GM18907 (cell line): ENCODE measurements around the gene HDAC7.
"Not testable (repeated sequence)": the region's sequence is repeated elsewhere in the genome, so short reads cannot be mapped to it uniquely, and the experiment has no call there.

Experiments used
- ATAC-seq: cut with Tn5 transposase; IDR thresholded peaks from one replicate; pipeline ENCODE4 v1.9.1; 2021; ENCODE audit warnings: mild to moderate bottlenecking, moderate library complexity; ENCODE audit not compliant: unreplicated experiment

The HDAC7 gene

GRCh38 chr12:47850153-47851084, 30.7 kb upstream of the HDAC7 start:
- ATAC-seq: no peak

DNA sequence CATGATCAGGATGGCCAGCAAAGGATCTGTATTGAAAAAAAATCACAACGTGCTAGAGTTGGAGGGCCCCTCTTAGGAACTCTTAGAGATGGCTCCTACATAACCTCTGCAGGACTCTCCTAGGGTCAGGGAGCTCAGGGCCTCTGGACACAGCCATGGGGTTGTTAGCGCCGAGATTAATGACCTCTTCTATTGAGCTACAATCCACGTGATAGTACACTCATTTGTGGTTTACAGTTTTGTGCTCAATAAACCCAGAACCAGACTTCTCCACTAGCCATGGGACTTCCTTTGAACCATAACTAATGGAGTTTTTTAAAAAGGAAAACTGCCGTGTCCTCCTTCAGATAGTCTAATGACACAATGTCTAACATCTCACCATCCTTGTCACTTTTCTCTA, 29.6 kb upstream of the HDAC7 start:
- no peak for ATAC-seq

- ATAC-seq: no peak
Measured at GRCh38 chr12:47848853-47849252, 29.1 kb upstream of the HDAC7 start.

- no peak for ATAC-seq
Measured at GRCh38 chr12:47846294-47846996, 26.7 kb upstream of the HDAC7 start.

DNA sequence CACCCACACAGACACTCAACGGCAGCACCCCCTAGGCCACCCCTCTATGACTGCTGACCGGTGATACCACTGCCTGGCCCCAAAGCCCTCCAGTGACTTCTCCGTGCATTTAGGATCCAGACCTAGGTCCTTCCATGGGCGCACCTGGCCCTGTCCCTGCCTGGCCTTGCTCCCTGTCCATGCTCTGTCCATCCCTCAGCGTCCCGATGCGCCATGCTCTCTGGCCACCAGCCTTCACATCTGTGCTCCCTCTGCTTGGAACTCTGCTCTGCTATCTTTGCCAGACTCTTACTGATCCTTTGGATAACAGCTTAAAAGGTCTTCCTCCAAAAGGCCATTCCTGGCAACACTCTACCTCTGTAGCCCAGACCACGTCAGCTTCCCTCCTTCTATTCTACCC, 25.4 kb upstream of the HDAC7 start:
- ATAC-seq: no peak

DNA sequence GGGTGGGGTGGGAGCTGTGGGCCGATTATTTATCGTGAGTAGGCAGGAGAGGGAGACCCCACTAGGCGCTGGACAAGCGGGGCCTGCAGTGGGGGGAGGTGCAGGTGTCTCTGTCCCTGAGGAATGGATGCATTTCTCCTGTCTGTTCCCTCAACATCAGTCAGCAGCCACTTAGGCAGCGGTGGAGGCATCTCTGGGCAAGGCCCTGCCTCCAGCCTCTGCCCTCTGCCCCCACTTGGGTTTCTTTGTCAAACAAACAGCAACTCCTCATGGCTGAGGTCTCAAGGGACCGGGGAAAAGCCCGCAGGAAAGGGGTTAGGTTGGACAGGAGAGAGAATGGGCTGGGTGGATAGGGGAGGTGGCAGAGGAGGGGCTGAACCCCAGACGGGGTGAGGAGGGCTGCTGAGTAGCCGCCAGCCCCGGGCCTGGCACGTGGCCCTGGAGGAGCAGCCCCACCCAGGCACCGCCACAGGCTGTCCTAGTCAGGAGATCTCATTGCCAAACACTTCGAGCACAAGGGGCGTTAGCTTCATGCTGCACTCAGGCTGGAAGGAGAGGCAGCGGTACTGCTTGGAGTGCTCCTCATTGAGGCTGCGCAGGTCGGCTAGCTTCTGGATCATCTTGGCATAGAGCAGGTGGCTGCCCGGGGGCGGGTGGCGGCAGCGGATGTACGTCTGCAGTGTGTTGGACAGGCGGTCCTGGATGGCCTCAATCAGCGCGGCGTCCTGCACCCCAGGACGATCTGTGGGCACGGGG, 24.7 kb upstream of the HDAC7 start:
- ATAC-seq: no peak

DNA sequence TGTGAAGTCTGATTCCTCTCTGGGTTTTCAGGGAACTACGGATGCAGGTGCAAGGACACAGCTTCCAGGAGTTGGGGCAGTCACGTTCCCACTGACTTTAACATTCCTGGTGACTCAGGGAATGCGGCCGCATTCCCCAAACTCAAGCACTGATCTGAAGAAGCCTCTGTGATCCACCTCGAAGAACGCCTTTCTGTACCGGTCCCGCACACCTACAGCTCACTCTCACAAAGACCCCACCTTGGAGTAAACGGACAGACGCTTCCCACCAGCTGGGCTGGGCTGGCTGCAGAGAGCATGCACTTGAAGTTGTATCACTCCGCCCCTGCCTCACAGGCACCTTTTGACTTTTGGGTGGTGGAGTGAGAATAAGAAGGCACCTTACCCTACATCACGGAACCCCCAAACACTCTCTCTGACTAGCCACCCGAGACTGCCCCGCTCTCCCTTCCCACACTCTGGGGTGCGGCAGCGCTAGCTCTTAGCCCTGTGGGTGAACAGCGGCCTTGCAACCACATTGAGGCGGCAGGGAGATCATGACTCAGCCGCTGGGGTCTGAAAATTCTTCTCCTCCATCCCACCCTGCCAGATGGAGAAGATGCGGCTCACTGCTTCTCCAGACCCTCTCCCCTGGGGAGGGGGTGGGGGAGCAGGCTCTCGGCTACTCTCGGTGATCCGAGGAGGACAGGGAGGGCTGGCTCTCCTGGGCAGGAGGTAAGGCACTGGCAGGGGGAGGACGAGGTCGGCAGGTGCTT, 23.7 kb upstream of the HDAC7 start:
- no peak for ATAC-seq

DNA sequence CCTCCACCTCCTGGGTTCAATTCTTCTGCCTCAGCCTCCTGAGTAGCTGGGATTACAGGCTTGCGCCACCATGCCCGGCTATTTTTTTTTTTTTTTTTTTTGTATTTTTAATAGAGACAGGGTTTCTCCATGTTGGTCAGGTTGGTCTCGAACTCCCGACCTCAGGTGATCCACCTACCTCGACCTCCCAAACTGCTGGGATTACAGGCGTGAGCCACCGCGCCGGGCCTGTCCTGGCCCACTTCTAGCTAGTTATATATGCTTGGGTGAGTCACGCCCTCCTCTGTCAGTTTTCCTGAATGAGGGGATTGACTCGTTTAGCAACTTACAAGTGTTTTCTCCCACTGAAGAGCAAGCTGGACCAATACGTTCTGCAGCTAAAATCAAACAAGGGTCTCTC, 22.8 kb upstream of the HDAC7 start:
- ATAC-seq: not testable (repeated sequence)

GRCh38 chr12:47841910-47842309, 22.2 kb upstream of the HDAC7 start:
- ATAC-seq: no peak

GRCh38 chr12:47841501-47841900, 21.8 kb upstream of the HDAC7 start:
- ATAC-seq: no peak

DNA sequence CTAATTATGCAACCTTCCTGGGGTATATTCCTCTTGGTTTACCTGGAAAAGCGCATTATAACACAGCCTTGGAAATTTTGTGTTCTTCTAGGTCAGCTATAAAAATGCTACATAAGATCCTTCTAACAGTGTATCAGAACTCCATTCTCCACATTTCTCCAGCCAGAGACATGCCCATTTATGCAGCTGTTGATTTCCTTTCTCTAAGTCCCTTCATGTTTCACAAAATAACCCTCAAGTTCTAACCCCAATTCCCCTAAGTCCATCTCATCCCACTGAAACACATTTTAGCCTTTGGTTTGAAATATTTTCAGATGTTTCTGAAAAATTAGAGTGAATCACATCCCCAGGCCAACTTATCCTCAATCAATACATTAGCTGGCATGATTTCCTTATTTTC, 20.9 kb upstream of the HDAC7 start:
- no peak for ATAC-seq

- no peak for ATAC-seq
Measured at GRCh38 chr12:47839214-47839876, 19.6 kb upstream of the HDAC7 start.

- no peak for ATAC-seq
Measured at GRCh38 chr12:47838286-47838931, 18.7 kb upstream of the HDAC7 start.

DNA sequence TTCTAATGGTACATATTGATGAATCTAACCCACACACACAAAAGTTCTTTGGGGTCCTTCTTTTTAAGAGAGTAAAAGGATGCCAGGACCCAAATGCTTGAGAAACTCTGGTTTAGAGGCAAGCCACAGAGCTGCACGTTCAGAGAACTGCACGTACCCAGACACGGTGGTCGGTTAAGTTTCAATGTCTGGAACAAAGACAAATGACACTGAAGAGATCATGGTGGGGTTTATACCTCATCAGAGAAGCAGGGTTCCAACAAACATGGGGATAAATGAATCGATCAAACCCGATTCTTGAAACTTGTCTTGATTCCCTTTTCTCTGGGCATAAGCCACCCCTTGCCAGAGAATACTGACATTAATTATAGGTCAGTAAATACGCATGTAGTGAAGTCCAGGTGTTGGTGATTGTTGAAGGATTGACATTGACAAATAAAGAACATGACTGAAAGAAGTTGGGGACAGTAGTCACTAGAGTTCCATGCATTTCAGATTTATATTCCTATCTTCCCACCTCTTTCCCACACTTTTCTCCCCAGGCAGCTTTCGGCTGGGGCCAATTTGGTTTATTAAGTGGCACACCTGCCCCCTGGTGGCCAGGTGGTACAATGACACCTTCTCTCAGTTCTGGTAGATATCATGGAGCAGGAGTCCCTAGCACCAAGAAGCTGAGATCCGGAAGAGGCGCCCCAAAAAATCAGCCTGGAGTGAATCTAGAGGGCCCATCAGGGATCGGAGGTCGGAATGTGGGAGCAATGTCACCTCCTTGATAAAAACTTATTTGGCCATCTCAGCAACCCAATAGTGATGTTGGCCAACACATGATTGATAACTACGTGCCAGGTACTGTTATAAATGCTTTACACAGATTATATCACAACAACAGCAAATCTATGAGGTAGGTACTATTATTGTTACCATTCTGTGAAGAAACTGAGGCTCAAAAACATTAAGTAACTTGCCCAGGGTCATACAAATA, 17.8 kb upstream of the HDAC7 start:
- ATAC-seq: peak; percentile 51

GRCh38 chr12:47835831-47836155, 16.1 kb upstream of the HDAC7 start:
- ATAC-seq: no peak

DNA sequence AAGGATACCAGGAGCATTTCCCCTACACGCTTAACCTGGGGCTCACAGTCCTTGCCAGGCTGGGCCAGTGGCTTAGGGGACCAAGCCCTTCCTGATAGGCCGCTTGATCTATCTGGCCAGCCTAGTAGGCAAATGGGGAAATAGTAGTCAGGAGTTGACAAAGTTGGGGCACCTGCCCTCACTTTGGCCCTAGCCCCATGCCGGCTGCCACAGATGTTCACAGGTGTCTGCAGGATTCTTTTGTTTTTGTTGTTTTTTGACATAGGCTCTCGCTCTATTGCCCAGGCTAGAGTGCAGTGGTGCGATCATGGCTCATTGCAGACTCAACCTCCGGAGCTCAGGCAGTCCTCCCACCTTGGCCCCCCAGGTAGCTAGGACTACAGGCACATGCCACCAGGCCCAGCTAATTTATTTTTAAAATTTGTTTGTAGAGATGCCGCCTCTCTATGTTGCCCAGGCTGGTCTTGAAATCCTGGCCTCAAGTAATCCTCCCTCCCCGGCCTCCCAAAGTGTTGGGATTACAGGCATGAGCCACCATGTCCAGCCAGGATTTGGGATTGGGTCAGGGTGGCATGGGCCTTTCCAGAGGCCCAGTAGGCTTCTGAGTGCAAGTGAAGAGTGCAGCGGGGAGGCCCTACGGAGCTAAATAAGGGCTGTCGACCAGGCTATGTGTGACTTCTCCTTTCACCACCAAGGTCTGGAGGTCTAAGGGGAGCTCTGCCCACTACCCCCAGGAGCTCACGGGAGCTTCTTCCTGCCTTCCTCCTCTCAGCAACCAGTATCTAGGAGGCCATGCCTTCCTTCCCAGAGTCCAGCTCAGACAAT, 15.5 kb upstream of the HDAC7 start:
- no peak for ATAC-seq

- ATAC-seq: no peak
Measured at GRCh38 chr12:47834199-47834903, 14.6 kb upstream of the HDAC7 start.
